HG03432 (cell line): ENCODE measurements around the gene CEP170.
A peak's percentile ranks its signal among the peaks of the same experiment; 100 is the strongest.
"Not testable (repeated sequence)": the region's sequence is repeated elsewhere in the genome, so short reads cannot be mapped to it uniquely, and the experiment has no call there.

Experiments used
- ATAC-seq: cut with Tn5 transposase; IDR thresholded peaks from one replicate; pipeline ENCODE4 v1.9.1; 2021; ENCODE audit warnings: mild to moderate bottlenecking, moderate library complexity; ENCODE audit not compliant: unreplicated experiment

CEP170 gene

GRCh38 chr1:243236604-243237252 is 18.4 kb downstream of the CEP170 start:
- peak; percentile 72 for ATAC-seq

DNA sequence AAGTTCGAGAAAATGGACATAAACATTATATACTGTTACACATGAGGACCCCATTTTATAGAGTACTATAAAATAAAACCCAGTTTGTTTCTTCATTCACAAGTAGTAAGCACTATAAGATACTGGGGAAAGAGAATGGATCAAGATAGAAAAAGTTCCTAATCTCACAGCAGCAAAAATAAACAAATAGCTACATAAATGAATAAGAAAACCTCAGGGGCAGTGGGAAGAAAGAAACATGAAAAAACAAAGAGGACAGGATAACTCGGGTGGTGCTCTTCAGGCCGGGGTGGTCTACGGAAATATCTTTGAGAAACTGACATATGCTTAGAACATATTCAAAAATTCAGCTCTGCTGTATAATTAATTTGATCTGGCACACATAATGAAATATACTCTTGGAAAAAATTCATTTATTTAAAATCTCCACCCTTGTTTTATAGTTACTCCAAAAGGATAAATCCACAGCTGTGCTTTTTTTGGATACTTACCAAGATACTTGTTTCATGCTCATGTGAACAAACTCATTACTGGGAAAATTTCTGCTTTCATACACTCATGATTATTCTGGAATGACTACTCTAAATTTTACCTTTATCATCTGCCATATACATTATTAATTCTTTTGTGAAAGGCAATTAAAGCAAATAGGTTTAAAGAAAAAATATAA is 20.0 kb downstream of the CEP170 start:
- no peak for ATAC-seq

DNA sequence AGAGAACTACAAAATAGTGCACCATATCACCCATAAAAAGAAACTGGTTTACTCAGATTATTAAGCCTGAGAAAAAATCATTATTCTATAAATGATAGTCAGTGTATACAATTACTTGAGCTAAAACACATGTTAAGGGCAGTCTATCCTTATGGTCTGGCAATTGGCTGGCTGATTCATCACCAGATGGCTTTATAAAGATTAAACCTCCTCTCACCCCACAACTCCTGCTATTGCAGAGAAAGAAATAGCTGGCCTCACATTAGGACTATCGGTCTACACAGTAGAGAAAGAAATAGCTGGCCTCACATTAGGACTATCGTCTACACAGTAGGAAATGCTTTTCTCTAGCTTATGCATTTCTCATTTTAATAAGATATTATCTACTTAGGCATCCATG is 21.2 kb downstream of the CEP170 start:
- no peak for ATAC-seq

- no peak for ATAC-seq
Observed at GRCh38 chr1:243230914-243231313, 24.2 kb downstream of the CEP170 start.

DNA sequence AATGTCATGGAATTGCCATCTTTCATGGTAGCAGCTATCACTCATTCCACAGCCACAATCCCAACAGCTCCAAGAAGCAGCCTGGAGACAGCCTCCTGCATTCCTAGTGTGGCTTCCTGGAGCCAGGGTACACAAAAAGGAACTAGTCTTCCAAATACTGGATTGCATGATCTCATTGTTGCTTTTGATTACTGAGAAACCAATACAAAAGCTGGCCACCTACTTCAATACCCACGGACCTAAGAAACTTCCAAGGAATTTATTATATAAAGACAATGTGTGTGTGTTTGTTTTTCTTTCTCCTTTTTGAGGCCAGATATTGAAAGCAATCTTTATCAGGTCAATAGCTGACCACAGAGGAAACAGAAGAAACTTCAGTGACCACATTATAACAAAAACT is 25.6 kb downstream of the CEP170 start:
- no peak for ATAC-seq

DNA sequence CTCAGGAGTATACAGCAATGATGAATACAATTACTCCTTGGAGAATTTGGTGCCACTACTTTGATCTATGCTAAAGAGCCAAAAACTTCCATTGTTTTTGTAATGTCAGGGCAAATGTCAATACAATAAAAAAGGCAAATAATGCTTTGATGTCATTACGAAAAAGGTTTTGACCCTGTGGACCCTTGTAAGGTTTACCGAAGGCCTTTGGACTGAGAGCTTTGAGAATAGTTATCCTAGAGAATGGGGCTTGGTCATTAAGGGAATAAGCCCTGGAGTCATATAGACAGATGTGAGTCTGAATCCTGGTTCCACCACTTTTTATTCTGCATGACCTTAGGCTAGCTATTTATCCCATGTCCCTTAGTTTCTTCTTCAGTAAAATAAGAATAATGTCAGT is 27.5 kb downstream of the CEP170 start:
- no peak for ATAC-seq

- ATAC-seq: no peak
Observed at GRCh38 chr1:243218059-243218458, 37.0 kb downstream of the CEP170 start.

- ATAC-seq: no peak
Observed at GRCh38 chr1:243217349-243217748, 37.7 kb downstream of the CEP170 start.

GRCh38 chr1:243216741-243217140 is 38.3 kb downstream of the CEP170 start:
- ATAC-seq: no peak

DNA sequence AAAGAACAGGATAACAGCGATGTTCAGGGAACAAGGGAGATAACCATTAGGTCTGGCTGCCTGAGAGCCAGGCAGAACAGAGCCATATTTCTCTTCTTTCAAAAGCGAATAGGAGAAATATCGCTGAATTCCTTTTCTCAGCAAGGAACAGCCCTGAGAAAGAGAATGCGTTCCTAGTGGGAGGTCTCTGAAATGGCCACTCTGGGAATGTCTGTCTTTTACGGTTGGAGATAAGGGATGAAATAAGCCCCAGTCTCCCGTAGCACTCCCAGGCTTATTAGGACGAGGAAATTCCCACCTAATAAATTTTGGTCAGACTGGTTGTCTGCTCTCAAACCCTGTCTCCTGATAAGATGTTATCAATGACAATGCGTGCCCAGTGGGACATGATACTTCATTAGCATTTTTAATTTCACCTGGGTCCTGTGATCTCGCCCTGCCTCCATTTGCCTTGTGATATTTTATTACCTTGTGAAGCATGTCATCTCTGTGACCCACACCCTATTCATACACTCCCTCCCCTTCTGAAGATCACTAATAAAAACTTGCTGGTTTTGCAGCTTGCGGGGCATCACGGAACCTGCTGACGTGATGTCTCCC is 39.7 kb downstream of the CEP170 start:
- not testable (repeated sequence) for ATAC-seq

GRCh38 chr1:243213045-243213787 is 41.9 kb downstream of the CEP170 start:
- no peak for ATAC-seq

DNA sequence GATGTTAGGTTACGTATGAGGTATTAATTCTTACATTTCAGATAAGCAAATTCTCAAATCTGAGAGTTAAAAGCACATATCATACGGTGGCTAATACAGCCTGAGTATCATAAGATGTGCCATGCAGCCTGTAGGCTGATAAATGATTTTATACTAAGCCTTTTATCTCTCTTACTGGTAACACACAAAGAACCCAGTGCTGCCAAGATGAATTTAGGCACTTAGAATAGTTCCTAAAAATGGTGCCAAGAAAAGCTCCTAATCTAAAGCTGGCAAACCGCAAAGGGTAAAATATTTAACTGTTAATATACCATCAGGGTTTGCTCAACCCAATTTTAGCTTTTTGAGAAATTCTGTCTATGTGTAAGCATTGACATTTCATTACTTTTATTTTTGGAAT is 43.1 kb downstream of the CEP170 start:
- not testable (repeated sequence) for ATAC-seq

- not testable (repeated sequence) for ATAC-seq
Observed at GRCh38 chr1:243205026-243205501, 50.0 kb downstream of the CEP170 start.

DNA sequence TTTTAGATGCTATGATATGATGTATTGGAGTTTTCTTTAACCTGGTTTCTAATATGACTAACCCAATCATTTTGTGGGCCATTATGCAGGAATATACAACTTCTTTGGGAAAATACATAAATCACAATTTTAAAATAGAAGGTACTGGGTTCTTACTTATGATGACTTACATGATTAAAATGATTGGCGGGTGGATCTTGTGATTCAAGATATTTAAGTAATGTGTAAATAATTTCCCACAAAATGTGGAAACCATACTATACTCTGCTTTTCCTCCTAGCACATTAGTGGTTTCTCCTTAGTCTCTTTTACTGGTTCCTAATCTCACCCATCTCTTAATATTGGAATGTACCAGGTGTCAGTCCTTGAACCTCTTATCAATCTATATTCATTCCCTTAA is 50.7 kb downstream of the CEP170 start:
- not testable (repeated sequence) for ATAC-seq

DNA sequence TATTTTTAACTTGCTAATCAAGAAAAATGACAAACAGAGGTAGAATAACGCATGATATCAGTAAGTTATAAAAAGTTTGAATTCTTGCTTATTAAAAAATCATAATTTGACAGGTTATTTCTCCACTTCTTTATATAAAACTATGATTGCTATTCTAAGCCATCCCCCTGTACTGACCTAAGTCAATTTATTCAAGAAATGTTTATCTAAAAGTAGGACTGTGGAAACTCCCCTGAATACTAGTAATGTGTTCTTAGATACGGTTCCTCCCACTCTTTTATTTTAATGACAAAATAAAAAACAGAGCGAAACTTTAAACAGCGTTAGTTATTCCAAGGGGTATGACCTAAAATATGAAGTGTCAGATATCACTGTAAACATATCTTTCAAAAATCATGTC is 51.9 kb downstream of the CEP170 start:
- not testable (repeated sequence) for ATAC-seq

DNA sequence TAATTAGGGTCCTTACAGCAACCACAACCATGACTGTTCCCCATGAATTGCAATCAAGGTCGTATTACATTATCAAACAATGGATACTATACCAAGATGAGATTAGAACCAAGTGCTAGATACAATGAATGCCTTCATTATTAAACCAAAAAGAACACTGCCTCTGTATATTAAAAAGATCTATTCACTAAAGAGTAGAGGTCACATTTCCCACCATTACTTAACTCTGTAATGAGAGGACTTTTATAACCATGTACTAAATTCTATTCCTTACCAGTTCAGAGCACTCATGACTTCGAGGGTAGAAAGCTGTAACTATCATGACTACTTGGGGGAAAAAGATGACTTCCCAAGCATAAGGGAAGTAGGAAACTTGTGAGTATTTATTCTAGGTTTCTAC is 53.8 kb downstream of the CEP170 start:
- not testable (repeated sequence) for ATAC-seq

DNA sequence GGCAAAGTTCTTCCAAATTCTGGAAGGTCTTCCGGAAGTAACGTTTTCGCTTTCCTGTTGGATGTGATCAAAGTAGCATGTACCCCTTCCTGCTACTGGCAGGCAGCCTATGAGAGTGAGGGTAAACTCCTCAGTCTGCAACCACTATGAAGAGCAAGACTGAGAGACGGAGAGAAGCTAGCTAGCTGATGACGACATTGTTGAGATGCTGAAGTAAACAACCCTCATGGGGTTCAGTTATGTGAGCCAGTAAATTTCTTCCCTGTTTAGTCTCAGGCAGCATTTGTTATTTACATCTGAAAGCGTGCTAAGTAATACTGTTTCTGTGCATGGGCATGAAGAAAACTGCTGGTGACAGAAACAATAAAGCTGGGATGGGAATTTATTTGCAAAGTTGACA is 57.6 kb downstream of the CEP170 start:
- not testable (repeated sequence) for ATAC-seq

DNA sequence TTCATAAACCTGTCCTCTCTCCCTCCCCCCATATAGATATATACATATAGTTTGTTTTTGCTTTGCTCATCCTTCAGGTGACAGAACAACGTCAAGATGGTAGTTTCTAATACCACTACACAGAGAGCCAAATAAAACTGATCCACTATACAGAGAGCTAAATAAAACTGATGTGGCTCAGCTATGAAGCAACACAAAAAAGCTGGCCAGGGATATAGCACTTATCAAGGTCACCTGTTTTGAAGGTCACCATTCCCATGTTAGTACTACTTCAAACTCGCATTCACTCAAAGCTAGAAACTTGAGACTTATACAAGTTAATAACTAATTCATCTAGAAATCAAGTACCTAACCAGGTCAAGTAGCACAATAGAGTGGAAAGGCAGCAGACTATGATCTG is 61.8 kb downstream of the CEP170 start:
- ATAC-seq: not testable (repeated sequence)

- not testable (repeated sequence) for ATAC-seq
Observed at GRCh38 chr1:243186201-243186995, 68.7 kb downstream of the CEP170 start.

DNA sequence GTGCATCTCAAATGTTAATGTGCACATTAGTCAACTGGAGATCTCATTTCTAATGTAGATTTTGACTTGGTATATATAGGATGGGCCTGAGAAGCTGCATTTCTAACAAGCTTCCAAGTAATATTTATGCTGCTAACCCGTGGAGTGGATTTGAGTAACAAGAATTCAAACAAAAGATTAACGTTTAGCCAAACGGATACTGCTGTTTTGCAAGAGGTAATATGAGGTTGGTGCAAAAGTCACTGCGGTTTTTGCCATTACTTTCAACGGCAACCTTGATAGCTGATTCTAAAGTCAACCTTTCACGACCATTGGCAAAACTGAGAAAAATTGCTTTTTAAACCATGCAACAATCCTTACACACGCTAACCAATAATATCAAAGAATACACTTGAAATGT is 70.3 kb downstream of the CEP170 start:
- ATAC-seq: not testable (repeated sequence)

GRCh38 chr1:243183661-243184060 is 71.4 kb downstream of the CEP170 start:
- not testable (repeated sequence) for ATAC-seq
